HG02610 (cell line): Measurements from ENCODE around the gene GNG4.
A peak's percentile ranks its signal among the peaks of the same experiment; 100 is the strongest.
"Not testable (repeated sequence)": the region's sequence is repeated elsewhere in the genome, so short reads cannot be mapped to it uniquely, and the experiment has no call there.

Experiments
- ATAC-seq: cut with Tn5 transposase; IDR thresholded peaks from one replicate; pipeline ENCODE4 v1.9.1; 2021; ENCODE audit warnings: mild to moderate bottlenecking, moderate library complexity; ENCODE audit not compliant: unreplicated experiment

The GNG4 gene

GRCh38 chr1:235650341-235651169 lies 971 bp upstream of the GNG4 start:
- no peak for ATAC-seq

- peak; percentile 37 for ATAC-seq
Measured at GRCh38 chr1:235648954-235649367, 623 bp downstream of the GNG4 start.

- no peak for ATAC-seq
Measured at GRCh38 chr1:235648407-235648907, 1.1 kb downstream of the GNG4 start.

GRCh38 chr1:235647537-235647936 lies 2.0 kb downstream of the GNG4 start:
- not testable (repeated sequence) for ATAC-seq

- no peak for ATAC-seq
Measured at GRCh38 chr1:235646463-235646862, 3.1 kb downstream of the GNG4 start.

GRCh38 chr1:235644693-235645305 lies 4.8 kb downstream of the GNG4 start:
- ATAC-seq: no peak

GRCh38 chr1:235643837-235644692 lies 5.5 kb downstream of the GNG4 start:
- no peak for ATAC-seq

GRCh38 chr1:235642943-235643371 lies 6.6 kb downstream of the GNG4 start:
- ATAC-seq: no peak

- peak; percentile 59 for ATAC-seq
Measured at GRCh38 chr1:235642011-235642942, 7.3 kb downstream of the GNG4 start.

- no peak for ATAC-seq
Measured at GRCh38 chr1:235640580-235640979, 9.0 kb downstream of the GNG4 start.

- ATAC-seq: no peak
Measured at GRCh38 chr1:235639226-235640205, 10.1 kb downstream of the GNG4 start.

GRCh38 chr1:235638612-235639011 lies 11.0 kb downstream of the GNG4 start:
- ATAC-seq: not testable (repeated sequence)

GRCh38 chr1:235637756-235638534 lies 11.6 kb downstream of the GNG4 start:
- no peak for ATAC-seq

GRCh38 chr1:235635938-235636662 lies 13.5 kb downstream of the GNG4 start:
- no peak for ATAC-seq

- ATAC-seq: peak; percentile 84
Measured at GRCh38 chr1:235632506-235633401, 16.8 kb downstream of the GNG4 start.

GRCh38 chr1:235631816-235632215 lies 17.8 kb downstream of the GNG4 start:
- ATAC-seq: no peak
